Transverse colon (tissue), 4 donors: ENCODE measurements around the gene SCYL1.
A peak's percentile ranks its signal among the peaks of the same experiment; 100 is the strongest.

Experiments used
- POLR2AphosphoS5 ChIP-seq, 3 donors: sonication (generic); formaldehyde crosslinking; IDR thresholded peaks; one replicate each; pipeline ENCODE4 v1.6.1; 2016; ENCODE audit warnings: antibody characterized with exemption in 3 of 3
- TF ChIP-seq, protein P1 (sequence below), 5 experiments: fragments of 200-600 bp in 3 of 5; fragments of 450-650 bp in 2 of 5; sonication (generic) in 3 of 5; IDR thresholded peaks; 1 replicate in 2 of 5; 2 replicates in 3 of 5; pipeline ENCODE4 v1.5.1; 2016 to 2017; ENCODE audit warnings: antibody characterized with exemption in 5 of 5, inconsistent platforms in 3 of 5, mild to moderate bottlenecking in 2 of 5, moderate library complexity in 1 of 5

DNA sequence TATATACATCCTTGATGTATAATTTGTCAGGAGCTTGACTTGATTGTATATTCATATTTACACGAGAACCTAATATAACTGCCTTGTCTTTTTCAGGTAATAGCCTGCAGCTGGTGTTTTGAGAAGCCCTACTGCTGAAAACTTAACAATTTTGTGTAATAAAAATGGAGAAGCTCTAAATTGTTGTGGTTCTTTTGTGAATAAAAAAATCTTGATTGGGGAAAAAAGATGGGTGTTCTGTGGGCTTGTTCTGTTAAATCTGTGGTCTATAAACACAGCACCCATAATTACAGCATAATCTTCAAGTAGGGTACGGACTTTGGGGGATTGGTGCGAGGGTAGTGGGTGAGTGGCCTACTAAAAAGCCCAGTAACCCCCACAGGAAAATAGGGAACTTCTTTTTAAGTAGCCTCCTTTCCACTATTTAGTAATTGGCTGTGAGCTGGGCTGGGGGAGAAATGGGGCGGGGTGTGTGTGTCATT is 18.6 kb upstream of the SCYL1 start:
- TF ChIP-seq, protein P1, sequence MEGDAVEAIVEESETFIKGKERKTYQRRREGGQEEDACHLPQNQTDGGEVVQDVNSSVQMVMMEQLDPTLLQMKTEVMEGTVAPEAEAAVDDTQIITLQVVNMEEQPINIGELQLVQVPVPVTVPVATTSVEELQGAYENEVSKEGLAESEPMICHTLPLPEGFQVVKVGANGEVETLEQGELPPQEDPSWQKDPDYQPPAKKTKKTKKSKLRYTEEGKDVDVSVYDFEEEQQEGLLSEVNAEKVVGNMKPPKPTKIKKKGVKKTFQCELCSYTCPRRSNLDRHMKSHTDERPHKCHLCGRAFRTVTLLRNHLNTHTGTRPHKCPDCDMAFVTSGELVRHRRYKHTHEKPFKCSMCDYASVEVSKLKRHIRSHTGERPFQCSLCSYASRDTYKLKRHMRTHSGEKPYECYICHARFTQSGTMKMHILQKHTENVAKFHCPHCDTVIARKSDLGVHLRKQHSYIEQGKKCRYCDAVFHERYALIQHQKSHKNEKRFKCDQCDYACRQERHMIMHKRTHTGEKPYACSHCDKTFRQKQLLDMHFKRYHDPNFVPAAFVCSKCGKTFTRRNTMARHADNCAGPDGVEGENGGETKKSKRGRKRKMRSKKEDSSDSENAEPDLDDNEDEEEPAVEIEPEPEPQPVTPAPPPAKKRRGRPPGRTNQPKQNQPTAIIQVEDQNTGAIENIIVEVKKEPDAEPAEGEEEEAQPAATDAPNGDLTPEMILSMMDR (IDR thresholded peaks at IDR 0.05) = peak in 1 of 5 experiments; percentile 5
- TF ChIP-seq POLR2AphosphoS5 (IDR thresholded peaks at IDR 0.05) = peak in 2 of 3 donors; percentile 0 to 3
